Right kidney (tissue), 1 donor: ENCODE results near the gene CCDC187.

Experiments used
- DNase-seq: peaks from one replicate; pipeline ENCODE4 v3.0.0-alpha.2; 2016

Gene CCDC187

DNA sequence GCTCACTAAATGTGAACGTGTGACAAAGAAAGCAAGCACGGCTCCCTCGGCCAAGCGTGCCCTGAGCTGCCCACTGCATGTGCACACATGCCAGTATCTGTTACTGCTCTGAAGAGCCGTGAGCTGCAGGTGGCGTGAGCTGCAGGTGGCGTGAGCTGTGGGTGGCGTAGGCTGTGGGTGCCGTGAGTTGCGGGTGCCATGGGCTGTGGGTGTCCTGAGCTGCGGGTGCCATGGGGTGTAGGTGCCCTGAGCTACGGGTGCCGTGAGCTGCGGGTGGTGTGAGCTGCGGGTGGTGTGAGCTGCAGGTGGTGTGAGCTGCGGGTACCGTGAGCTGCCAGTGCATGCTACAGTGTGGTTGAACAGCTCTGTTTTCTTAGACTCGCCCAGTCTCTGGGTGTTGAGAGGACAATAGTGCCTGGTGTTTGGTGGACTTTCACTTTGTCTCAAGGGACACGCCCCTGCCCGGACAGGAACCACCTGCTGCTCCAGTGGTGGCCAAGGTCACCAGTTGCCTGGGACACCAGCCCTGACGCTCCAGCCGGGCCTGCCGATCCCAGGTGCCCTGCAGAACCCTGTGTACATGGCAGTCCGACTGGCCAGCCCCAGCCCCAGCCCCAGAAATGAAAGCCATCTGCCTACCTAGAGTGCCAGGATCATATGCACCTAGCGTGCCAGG is 6.7 kb downstream of the CCDC187 start:
- no peak for DNase-seq

DNA sequence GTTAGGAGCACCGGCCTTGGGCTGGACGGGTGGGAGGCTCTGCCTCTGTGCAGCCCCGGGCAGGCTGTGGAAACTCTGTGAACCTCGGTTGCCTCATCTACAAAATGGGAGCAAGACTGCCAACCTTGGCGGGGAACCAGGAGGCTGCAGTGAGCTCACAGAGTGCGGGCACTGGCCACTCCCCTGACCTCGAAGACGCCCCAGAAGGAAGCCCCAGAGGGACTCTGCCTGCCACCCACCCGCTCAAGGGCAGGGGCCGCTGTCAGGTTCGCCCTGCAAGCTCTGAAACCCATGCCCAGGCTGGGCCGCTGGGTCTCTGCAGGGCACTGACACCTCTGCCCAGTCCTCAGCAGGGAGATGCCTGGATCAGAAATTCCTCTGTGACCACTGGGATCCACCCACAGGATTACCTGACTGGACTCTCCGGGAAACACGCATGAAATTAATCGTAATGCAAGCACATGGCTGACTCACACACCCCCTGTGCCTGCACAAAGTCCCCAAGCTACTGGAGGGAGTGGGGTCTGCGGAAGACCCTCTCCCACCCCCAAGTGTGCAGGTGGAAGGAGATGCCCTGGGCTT is 7.4 kb downstream of the CCDC187 start:
- DNase-seq = no peak

DNA sequence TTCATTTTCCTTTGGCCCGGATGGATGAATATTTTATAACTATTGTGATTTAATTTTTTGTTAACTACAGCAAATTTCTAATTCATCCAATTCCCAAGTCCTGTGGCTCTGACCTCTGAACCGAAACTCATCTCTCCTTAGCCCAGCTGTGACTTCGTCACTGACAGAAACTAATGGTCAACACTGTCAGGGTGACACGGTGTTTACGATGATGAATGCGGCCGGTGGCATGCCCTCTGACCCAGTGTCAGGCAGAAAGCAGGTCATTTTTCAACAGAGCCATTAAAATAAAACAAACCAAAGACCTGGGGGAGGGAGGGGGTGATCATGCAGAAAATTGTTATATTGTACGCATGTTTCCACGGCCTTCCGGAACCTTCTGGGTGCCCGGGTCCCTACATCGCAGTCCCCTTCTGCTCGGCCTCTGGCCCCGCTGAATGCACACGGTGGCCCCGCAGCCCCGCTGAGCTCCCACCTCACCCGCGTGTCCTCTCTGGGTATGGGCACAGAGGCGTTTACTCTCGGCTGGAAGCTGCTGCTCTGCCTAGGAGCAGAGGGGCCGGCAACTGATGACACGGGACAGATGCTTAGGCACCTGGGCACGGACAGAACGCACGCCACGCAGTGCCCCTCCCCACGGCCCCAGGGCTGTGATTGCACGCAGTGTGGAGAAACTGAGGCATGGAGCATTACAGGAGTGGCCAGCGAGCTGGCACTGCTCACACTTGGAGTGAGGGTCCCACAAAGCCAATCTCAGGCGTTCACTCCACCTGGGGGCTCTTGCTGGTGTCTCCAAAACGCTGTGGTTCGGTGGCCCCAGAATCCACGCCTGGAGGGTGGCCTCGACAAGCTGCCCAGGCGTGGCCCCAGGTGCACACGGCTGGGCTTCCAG is 8.1 kb downstream of the CCDC187 start:
- no peak for DNase-seq

DNA sequence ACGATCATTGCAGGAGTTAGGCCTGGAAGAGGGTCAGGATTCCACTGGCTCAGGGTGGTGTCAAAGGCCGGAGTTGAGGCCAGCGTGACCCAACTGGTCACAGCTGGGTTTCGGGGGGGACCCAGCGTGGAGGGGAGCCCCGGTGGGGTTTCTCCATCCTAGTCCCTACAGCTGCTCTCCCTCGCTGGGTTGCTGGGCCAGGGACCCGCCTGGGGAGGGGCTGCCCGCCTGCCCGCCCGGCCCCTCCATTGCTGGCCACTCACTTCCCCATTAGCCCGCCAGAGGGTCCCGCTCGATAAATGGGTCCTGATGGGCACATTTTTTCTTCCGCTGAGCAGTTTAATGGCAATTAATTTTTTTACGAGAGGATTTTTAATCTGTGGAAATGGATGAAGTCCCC is 8.8 kb downstream of the CCDC187 start:
- no peak for DNase-seq

DNA sequence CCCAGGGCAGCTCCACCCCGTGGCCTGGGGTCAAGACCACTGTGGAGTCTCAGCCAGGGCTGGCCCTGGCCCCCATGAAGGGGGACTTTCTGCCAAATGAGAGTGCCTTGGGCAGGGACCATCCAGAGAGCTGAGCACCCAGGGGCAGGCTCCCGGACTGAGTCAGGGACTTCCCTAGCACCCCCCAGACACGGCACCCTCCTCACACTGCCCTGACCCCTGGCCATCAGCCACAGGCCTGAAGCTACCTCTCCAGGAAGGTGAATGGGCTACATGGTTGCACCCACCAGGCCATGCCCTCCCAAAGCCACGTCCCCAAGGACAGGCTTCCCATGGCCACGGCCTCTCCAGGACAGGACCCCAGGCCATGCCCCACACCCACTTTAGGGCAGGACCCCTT is 9.5 kb downstream of the CCDC187 start:
- DNase-seq = no peak

DNA sequence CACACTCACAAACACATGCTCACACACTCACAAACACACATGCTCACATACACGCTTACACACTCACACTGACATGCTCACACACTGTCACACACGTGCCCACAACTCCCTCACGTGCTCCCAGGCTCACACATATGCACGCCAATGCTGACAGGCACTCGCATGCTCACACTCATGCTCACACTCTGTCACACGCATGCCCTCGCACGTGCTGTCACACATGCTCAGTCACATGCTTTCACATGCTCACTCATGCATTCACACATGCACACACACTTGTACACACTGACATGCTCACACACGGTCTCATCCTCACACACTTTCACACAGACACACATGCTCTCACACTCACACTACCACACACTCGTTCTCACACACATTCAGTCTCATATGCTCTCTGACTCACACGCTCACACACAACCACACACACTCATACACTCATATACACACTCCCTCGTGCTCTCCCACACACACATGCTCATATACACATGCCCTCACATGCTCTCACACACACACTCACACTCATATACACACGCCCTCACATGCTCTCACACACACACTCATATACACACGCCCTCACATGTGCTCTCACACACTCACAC is 10.3 kb downstream of the CCDC187 start:
- DNase-seq = no peak

DNA sequence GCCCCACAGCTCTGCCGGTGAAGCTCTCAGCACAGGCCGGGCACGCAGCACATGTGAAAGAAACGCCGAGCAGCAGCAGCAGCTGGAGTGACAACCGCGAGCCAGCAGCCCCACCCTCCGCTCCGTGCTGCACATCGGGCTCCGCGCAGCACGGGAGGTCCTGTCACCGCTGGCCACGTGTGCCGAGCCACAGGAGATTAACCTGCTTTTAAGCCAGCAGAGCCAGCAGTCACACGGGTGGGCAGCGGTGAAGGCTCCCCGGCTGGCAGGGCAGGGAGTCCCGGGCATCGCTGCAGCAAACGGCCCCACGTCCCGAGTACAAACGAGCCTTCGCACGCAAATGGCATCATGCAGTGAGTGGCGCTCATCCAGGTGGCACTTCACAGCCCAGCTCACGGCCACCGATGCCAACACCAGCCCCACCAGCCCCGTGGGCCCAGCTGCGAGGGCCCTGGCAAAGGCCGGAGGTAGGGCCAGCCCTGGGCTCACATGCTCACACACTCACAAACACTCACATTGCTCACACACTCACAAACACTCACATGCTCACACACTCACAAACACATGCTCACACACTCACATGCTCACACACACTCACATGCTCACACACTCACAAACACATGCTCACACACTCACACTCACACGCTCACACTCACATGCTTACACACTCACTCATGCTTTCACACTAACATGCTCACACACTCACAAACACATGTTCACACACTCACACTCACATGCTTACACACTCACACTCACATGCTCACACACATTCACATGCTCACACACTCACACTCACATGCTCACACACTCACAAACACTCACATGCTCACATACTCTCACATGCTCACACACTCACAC is 11.1 kb downstream of the CCDC187 start:
- DNase-seq = no peak

DNA sequence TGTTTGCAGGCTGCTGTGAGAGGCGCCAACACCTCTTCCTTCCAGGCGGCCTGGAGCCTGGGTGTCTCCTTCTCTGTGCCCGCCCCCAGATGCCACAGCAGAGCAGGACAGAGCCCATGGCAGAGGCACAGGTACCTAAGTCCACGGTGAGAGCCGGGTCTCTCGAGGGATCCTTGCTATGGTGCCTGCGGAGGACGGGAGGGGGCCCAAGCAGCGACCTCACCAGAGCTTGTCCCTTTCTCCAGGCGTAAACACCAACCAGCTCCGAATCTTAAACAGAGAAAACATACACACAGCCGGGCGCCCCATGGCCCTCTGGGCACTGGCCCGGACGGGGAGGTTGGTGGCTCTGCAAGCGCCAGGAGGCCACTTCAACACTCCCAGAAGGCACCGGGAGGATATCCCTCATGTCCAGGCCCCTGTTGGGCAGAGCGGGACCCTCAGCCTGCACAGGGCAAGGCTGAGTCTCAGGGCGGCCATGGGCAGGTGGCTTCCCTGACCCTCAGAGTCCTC is 11.8 kb downstream of the CCDC187 start:
- no peak for DNase-seq

DNA sequence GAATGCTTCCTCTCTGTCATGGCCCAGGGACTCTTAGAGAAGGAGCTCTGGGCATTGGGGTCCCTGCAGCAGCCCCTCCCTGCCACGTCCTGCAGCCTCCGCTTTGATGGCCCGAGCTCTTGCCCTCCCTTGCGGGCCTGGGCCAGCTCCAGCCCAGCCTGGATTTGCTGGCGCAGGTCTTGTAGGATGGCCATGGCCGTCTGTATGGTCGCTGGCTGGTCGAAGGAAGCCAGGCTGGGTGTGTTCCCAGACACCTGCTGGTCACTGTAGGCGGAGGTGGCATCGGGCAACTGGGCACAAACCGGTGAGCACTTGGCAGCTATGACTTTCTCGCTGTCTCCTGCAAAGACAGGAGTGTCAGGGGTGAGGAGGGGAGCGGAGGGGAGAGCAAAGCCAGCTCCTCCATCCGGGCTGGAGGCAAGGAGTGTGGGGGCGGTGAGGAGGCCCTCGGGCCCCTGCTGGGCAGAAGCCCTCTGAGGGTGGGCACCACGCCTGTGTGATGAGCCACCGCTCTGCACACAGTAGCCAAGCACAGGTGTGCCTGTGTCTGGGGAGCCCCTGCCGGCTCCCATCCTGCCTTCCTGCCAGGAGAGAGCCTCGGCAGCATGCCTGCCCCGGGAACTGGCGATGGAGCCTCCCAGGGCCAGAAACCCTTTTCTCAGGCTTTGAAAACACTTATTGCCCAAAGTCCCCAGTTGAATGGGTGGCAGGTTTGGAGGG is 12.4 kb downstream of the CCDC187 start:
- DNase-seq = no peak

DNA sequence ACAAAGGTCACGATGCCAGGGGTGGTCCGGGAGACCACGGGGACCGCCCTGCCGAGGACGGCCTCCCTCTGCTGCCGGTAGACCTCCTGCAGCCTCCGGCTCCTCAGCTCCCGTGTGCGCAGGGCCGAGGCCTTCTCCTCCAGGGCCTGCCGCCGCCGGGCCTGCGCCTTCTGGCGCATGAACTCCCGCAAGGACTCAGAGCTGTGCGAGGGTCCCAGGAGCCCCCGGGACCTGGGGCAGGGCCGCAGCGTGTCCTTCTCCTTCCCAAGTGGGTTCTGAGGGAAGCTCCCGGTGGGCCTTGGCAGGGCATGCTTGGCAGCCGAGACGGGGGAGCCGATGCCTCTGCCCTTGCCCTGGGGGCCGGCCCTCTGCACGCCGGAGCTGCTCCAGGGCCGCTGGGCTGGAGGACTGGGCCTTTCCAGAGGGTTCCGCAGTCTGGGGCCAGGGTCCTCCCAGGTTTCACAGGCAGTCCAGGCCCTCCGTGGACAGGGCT is 13.3 kb downstream of the CCDC187 start:
- no peak for DNase-seq

DNA sequence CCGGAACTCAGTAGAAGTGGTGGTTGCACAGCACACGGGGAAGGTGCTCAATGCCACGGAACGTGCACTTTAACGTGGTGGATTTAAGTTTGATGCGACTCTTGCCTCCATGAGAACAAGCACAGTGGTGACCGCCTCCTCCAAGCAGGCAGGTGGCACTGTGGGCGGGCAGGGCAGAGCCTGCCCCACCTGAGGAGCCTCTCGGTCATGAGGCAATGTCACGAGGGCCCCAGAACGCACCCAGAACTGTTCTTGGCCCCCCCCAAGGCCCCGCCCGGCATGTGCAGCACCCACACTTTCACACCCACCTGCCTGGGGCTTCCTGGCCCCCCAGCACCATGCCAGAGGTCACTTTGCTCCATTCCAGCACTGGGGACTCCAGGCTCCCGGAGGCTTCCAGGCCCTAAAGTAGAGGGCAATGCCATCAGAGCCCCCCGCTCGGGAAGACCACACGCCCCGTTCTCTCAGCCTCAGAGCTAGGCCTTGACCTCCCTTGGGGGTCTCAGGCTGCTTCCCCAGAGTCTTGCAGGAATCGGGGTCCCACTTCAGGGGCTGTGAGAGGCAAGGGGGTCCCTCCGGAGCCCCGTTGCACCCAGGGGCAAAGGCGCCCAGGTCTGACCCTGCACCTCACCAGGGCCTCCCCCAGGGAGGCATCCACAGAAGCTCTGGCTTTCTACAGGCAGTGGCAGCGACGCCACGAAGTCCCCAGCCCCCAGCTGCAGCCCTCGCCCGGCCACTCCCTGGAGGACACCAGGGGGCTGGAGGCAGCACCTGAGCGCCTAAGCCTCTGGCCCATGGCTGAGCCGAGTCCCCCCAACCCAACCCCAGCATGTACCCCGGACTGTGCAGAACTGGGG is 14.0 kb downstream of the CCDC187 start:
- no peak for DNase-seq

DNA sequence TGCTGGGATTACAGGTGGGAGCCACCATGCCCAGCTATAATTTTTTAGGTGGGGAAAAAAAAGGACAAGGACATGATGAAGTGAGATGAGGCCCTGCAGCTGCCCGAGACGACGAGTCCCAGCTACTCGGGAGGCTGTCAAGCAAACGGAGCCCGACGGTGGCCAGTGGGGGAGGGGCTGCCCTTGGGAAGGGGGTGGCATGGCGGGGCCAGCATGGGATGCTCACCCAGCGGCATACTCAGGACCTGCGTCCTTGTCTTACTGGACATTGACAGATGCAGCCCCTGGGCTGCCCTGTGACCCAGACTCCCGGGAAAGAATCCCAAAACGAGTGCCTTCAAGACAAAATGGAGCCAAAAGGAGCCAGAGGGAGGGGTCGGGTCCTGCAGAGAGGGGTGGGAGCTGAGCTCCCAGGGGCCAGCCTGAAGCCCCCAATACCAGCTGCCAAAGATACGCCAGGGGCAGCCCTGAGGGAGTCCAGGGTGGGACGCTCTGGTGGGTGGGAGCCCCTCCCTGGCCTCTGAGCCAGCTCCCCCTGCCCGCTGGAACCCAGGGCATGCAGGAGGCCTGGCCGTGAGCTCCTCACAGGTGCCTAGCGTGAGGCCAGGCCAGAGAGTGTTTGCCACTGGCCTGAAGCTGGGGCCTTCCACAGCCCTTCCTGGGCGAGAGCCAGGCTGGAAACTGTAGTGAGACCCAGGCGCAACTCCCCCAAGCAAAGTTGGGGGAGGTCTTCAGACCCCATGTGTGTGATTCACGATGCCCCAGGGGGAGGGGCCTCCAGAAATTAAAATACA is 15.7 kb downstream of the CCDC187 start:
- no peak for DNase-seq

DNA sequence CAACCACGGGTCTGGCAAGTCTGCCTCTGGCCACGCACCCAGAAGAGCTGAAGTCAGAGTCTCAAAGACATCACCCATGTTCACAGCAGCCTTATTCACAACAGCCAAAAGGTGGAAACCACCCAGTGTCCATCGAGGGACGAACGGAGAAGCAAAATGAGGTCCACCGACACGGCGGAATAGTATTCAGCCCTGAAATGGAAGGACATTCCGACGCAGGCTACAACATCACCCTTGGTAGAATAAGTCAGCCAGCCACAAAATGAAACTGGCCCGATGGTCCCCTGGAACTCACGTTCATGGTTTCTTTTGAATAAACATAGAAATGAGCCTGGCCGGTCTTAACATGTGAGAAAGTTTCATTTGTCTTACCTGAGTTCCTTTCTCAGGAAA is 16.9 kb downstream of the CCDC187 start:
- DNase-seq = no peak

DNA sequence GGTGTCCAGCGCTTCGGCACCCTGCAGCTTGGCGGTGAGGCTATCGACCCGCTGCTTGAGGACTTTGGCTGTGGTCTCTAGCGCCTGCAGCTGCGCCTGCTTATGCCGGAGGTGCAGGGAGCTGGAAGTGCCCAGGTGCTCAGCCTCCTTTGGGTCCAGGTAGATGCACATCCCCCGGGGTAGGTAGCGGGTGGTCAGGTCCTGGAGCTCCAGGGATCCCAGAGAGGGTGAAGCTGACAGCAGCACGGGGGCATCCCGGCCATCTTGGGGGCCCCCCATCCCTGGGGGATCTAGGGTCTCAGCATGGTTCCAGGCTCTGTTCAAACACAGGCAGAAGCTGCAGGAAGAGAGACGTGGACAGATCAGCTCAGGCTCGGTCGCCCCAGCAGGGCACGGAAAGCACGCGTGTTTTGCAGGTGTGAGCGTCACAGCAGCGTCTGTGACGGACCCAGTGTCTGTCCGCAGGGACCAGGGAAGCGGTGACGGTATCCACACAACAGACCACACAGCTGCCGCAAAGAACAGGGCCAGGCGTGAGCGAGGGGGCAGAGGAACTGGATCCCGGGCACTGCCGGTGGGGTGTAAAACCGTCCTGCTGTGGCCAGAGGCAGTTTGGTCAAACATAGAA is 17.4 kb downstream of the CCDC187 start:
- DNase-seq = no peak

DNA sequence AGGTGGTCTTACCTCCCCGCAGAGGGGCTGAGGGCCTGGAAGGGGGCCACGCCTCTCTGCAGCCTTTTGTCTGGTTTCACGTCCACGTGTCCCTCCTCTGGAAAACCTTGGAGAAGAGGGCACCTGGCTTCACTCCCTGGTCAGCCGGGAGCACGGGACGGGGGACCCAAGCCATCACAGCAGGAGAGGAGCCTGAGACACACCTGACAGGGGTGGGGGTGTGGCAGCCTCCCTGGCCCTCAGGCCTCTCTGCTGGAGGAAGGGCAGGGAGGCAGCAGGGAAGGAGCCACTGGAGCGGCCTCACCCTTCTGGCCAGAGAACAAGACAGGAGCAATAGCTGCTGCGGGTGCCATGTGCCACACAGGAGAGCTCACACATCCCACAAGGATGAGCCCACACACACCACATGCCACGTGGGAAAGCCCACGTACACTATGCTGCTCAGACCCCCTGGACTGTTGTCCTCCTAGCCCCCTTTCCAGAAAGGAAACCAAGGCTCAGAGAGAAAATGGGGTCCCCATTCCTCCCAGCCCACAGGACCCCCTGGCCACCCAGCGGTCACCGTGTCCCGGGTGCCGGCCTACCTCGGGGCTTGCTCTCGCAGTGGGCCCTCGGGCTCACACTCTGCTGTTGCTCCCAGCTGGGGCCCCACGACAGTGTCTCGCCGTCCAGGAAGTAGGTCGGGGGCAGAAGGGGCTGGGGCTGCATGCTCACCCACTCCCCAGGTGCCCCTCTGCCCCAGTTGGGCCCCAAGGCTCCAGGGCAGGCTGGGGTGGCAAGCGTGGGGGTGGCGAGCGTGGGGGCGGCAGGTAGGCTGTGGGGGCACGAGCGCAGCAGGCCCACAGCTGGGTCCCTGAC is 18.2 kb downstream of the CCDC187 start:
- no peak for DNase-seq

DNA sequence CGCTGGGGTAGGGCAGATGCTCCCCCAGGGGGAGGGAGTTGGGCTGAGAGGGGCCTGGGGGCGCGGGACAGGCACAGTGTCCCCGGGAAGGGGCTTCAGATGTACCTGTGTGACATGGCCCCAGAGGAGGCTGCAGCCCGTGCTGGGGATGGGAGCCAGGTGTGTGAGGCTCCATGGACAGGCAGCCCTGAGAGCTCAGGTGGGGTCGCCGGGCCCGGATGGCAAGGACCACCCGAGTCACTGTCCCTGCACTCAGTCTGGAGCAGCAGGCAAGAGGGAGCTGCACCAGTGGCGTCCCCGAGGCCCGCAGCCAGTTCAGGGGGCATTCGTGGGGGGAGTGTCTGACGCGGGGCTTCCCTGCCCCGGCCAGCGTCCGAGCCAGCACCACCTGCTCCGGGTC is 18.9 kb downstream of the CCDC187 start:
- DNase-seq = no peak

DNA sequence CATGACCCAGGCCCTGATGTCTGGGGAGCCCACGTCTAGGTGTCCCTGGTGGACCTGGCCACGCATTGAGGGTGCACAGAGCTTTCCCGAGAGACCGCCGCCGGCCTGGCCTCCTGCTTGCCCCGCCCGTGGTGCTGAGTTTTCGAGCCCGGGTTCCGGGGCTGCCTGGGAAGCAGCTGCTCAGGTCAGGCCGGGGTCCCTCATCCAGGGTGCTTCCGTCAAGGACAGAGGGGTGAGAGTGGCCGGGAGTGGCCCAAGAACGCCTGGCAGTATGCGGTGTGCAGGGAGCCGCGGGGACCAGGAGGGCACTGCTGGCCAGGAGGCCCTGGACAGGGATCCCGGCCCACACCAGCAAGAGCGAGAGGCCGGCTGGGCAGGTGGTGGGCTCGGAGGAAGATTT is 19.6 kb downstream of the CCDC187 start:
- DNase-seq = no peak
